ENCODE data around the gene RAB30.

- TF ChIP-seq, protein P1, sequence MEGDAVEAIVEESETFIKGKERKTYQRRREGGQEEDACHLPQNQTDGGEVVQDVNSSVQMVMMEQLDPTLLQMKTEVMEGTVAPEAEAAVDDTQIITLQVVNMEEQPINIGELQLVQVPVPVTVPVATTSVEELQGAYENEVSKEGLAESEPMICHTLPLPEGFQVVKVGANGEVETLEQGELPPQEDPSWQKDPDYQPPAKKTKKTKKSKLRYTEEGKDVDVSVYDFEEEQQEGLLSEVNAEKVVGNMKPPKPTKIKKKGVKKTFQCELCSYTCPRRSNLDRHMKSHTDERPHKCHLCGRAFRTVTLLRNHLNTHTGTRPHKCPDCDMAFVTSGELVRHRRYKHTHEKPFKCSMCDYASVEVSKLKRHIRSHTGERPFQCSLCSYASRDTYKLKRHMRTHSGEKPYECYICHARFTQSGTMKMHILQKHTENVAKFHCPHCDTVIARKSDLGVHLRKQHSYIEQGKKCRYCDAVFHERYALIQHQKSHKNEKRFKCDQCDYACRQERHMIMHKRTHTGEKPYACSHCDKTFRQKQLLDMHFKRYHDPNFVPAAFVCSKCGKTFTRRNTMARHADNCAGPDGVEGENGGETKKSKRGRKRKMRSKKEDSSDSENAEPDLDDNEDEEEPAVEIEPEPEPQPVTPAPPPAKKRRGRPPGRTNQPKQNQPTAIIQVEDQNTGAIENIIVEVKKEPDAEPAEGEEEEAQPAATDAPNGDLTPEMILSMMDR (IDR thresholded peaks at IDR 0.05; ENCODE audit: insufficient read depth, low read length, poor library complexity, severe bottlenecking) = no peak
- TF ChIP-seq EZH2phosphoT487 (conservative IDR thresholded peaks at IDR 0.05; ENCODE audit: low read length) = no peak
Measured at GRCh38 chr11:82944198-82944597, 127.5 kb downstream of the RAB30 start.
